ENCODE results near the gene GUCY2F.

Gene GUCY2F

DNA sequence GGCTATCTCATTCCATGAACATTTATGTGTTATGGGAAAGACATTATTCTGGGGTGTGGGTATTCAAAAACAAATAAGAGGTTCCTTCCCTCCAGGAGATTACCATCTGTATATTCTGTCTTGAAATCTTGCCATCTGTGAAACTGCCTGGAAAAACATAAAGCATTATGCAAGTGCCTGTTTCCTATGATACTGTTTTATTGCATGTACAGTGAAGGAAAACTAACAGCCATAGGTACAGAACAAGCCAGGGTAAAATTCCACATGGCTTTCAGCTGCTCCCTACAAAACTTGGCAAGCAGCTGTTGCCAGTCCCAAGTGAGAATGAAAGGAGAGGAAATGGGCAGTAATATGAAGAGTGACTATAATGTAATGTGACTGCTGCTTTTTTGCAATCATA, 136.0 kb downstream of the GUCY2F start:
- no peak for DNase-seq
- Histone ChIP-seq H3K27me3 (replicated peaks; ENCODE audit: insufficient read depth, low read length) (no peaks in the 10 kb centered on the region), H3K36me3 (replicated peaks; ENCODE audit: insufficient read depth, low read length) (no peaks in the 10 kb centered on the region), H3K9me3 (replicated peaks; ENCODE audit: insufficient read depth, low read length) (no peaks in the 10 kb centered on the region), H3K4me2 (ENCODE audit: low read depth, low read length) (no peak overlapping the region), H2AFZ (ENCODE audit: low read length) (no peak overlapping the region), H3F3A (ENCODE audit: insufficient read depth, low read length) (no peaks in the 10 kb centered on the region), H3K9ac (ENCODE audit: low read length) (no peak overlapping the region), H3K4me3 (ENCODE audit: low read length) (no peak overlapping the region), H3K27ac (ENCODE audit: low read length) (no peak overlapping the region), H3K79me2 (ENCODE audit: low read length) (no peaks in the 10 kb centered on the region), H3K4me1 (ENCODE audit: low read length) (no peaks in the 10 kb centered on the region), H4K20me1 (ENCODE audit: insufficient read depth, low read length) (no peaks in the 10 kb centered on the region), H3K9me2 (replicated peaks; ENCODE audit: insufficient read depth, low read length) (no peaks in the 10 kb centered on the region)
- TF ChIP-seq EZH2 (optimal IDR thresholded peaks at IDR 0.05; ENCODE audit: low read depth, low read length), result no peak
- TF ChIP-seq EZH2phosphoT487 (IDR thresholded peaks at IDR 0.05; ENCODE audit: low read length), result no peak
- TF ChIP-seq, protein P1, sequence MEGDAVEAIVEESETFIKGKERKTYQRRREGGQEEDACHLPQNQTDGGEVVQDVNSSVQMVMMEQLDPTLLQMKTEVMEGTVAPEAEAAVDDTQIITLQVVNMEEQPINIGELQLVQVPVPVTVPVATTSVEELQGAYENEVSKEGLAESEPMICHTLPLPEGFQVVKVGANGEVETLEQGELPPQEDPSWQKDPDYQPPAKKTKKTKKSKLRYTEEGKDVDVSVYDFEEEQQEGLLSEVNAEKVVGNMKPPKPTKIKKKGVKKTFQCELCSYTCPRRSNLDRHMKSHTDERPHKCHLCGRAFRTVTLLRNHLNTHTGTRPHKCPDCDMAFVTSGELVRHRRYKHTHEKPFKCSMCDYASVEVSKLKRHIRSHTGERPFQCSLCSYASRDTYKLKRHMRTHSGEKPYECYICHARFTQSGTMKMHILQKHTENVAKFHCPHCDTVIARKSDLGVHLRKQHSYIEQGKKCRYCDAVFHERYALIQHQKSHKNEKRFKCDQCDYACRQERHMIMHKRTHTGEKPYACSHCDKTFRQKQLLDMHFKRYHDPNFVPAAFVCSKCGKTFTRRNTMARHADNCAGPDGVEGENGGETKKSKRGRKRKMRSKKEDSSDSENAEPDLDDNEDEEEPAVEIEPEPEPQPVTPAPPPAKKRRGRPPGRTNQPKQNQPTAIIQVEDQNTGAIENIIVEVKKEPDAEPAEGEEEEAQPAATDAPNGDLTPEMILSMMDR (IDR thresholded peaks at IDR 0.05; ENCODE audit: low read length), result no peak

DNA sequence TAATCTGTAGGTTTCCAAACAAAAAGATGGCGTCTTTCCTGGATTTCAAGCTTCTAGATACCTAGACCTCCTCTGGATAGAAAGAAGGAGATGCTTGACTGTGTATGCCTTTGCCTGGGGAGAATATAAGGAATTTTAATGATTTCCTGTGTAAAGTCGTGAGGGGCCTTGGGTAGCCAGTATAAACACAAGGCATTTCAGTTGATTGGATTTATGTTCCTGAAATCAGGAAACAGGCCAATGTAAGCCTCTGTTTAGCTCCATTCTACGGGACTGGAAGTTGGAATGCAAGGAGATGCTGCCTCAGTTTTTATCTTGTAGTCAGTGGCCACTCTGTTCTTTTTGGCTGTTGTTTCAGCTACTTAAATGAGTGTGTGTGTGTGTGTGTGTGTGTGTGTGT, 137.2 kb downstream of the GUCY2F start:
- H3K4me2 ChIP-seq (ENCODE audit: low read depth, low read length), result no peak overlapping the region
- H3K36me3 ChIP-seq (replicated peaks; ENCODE audit: insufficient read depth, low read length), result no peaks in the 10 kb centered on the region
- H3K9ac ChIP-seq (ENCODE audit: low read length), result no peak overlapping the region
- H2AFZ ChIP-seq (ENCODE audit: low read length), result no peak overlapping the region
- TF ChIP-seq EZH2 (optimal IDR thresholded peaks at IDR 0.05; ENCODE audit: low read depth, low read length) (no peak), EZH2phosphoT487 (IDR thresholded peaks at IDR 0.05; ENCODE audit: low read length) (no peak)
- TF ChIP-seq, protein P1 (IDR thresholded peaks at IDR 0.05; ENCODE audit: low read length), result no peak
- no peak overlapping the region for H3K27ac ChIP-seq (ENCODE audit: low read length)
- no peaks in the 10 kb centered on the region for H4K20me1 ChIP-seq (ENCODE audit: insufficient read depth, low read length)
- H3K4me1 ChIP-seq (ENCODE audit: low read length), result no peaks in the 10 kb centered on the region
- H3K9me3 ChIP-seq (replicated peaks; ENCODE audit: insufficient read depth, low read length), result no peaks in the 10 kb centered on the region
- no peak for DNase-seq
- no peaks in the 10 kb centered on the region for H3F3A ChIP-seq (ENCODE audit: insufficient read depth, low read length)
- no peaks in the 10 kb centered on the region for H3K79me2 ChIP-seq (ENCODE audit: low read length)
- H3K27me3 ChIP-seq (replicated peaks; ENCODE audit: insufficient read depth, low read length), result no peaks in the 10 kb centered on the region
- H3K9me2 ChIP-seq (replicated peaks; ENCODE audit: insufficient read depth, low read length), result no peaks in the 10 kb centered on the region
- H3K4me3 ChIP-seq (ENCODE audit: low read length), result no peak overlapping the region

DNA sequence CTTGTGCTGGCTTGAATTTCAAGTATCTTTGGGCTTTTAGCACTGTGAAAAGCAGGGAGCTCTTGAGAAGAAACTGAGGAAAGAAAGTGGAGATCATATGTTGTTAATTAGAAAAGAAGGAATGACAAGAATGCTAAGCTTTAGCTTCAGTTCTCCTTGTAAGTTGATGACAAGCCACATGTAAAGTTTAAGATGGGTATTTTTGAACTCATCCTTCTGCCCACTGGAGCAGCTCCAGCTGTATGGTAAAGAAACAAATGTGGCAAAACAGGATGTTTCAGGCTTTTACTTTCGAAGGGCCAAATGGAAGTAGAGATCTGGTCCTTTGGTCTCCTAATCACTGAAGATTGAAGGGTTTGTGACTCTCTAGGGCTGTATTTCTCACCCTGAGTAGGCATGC, 137.8 kb downstream of the GUCY2F start:
- no peak overlapping the region for H2AFZ ChIP-seq (ENCODE audit: low read length)
- no peak for DNase-seq
- H3K9me2 ChIP-seq (replicated peaks; ENCODE audit: insufficient read depth, low read length), result no peaks in the 10 kb centered on the region
- no peaks in the 10 kb centered on the region for H3K27me3 ChIP-seq (replicated peaks; ENCODE audit: insufficient read depth, low read length)
- no peaks in the 10 kb centered on the region for H4K20me1 ChIP-seq (ENCODE audit: insufficient read depth, low read length)
- no peaks in the 10 kb centered on the region for H3F3A ChIP-seq (ENCODE audit: insufficient read depth, low read length)
- H3K79me2 ChIP-seq (ENCODE audit: low read length), result no peaks in the 10 kb centered on the region
- no peaks in the 10 kb centered on the region for H3K4me1 ChIP-seq (ENCODE audit: low read length)
- H3K9ac ChIP-seq (ENCODE audit: low read length), result no peak overlapping the region
- no peak overlapping the region for H3K27ac ChIP-seq (ENCODE audit: low read length)
- no peak overlapping the region for H3K4me2 ChIP-seq (ENCODE audit: low read depth, low read length)
- no peaks in the 10 kb centered on the region for H3K9me3 ChIP-seq (replicated peaks; ENCODE audit: insufficient read depth, low read length)
- H3K4me3 ChIP-seq (ENCODE audit: low read length), result no peak overlapping the region
- H3K36me3 ChIP-seq (replicated peaks; ENCODE audit: insufficient read depth, low read length), result no peaks in the 10 kb centered on the region
- TF ChIP-seq, protein P1 (IDR thresholded peaks at IDR 0.05; ENCODE audit: low read length), result no peak
- TF ChIP-seq EZH2 (optimal IDR thresholded peaks at IDR 0.05; ENCODE audit: low read depth, low read length), result no peak
- no peak for TF ChIP-seq EZH2phosphoT487 (IDR thresholded peaks at IDR 0.05; ENCODE audit: low read length)

All from MM.1S (cell line).